ENCODE results near the gene FUT3.

DNA sequence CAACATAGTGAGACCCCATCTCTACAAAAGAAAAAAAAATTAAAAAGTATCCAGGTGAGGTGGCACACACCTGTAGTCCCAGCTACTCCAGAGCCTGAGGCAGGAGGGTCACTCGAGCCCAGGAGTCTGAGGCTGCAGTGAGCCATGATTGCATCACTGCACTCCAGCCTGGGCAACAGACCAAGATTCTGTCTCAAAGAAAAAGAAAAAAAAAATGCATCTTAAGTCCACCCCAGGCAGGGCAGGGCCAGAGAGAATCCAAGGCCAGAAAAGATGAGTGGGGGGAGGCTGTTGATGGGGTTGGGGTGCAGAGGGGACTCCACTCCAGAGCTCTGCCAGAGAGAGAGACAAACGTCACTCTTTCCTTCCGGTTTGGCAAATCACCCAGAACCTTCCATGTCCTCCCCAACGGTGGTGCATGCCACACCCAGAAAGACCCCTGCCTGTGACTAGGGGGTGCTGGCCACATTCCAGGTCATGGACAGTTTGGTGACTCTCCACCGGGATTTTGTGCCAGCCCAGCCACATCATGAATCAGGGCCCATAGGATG lies 431 bp downstream of the FUT3 start:
- TF ChIP-seq CTCF (IDR thresholded peaks at IDR 0.05) (no peak), POLR2A (IDR thresholded peaks at IDR 0.05) (no peak), POLR2AphosphoS5 (IDR thresholded peaks at IDR 0.05; ENCODE audit: insufficient read depth in 1 of 2, low read depth in 1 of 2) (no peak)

All from vagina (tissue), 2 donors.